Activated naive CD4-positive, alpha-beta T cell treated with anti-CD3 and anti-CD28 coated beads for 36 hours (primary cell): Measurements from ENCODE around the gene ZNF774. TPM values are rescaled to one million over a fixed set of nuclear protein-coding genes. Genes with fewer than 3 reads are reported as not detected.
A peak's percentile ranks its signal among the peaks of the same experiment; 100 is the strongest.
"Not testable (repeated sequence)": the region's sequence is repeated elsewhere in the genome, so short reads cannot be mapped to it uniquely, and the experiment has no call there.

ENCODE experiments used
- CTCF ChIA-PET: fragments of 350-600 bp; sonication (Branson Sonifier 250); formaldehyde crosslinking; loops from one replicate; lab custom pipeline; 2021; ENCODE audit warnings: antibody characterized with exemption; lab: Charles Lee
- DNase-seq: peaks from one replicate; pipeline ENCODE4 v3.0.0-alpha.2; 2020
- H3K27ac Mint-ChIP-seq: one replicate; pipeline ENCODE4 v1.8.0; 2021; ENCODE audit warnings: mild to moderate bottlenecking, mixed read lengths
- H3K27me3 Mint-ChIP-seq: one replicate; pipeline ENCODE4 v1.8.0; 2021; ENCODE audit warnings: low read depth, mixed read lengths
- H3K36me3 Mint-ChIP-seq: one replicate; pipeline ENCODE4 v1.8.0; 2021; ENCODE audit warnings: low read depth, mixed read lengths
- H3K4me1 Mint-ChIP-seq: one replicate; pipeline ENCODE4 v1.8.0; 2021; ENCODE audit warnings: low read depth, mixed read lengths
- H3K4me3 Mint-ChIP-seq: one replicate; pipeline ENCODE4 v1.8.0; 2021; ENCODE audit warnings: mild to moderate bottlenecking, moderate library complexity, mixed read lengths
- H3K9me3 Mint-ChIP-seq: one replicate; pipeline ENCODE4 v1.8.0; 2021; ENCODE audit warnings: mixed read lengths
- intact Hi-C: fragments of 100-400 bp; cut with micrococcal nuclease; formaldehyde crosslinking; loops from one replicate; pipeline ENCODE4 v1.15.1; 2023
- total RNA-seq, 2 experiments: library from RNA; stranded (reverse); gene quantifications; one replicate each; pipeline ENCODE4 v1.2.3, GENCODE V29; 2021

ZNF774 gene
- total RNA-seq, 2 experiments from 2014 or later = 0.84 to 0.95 TPM

DNA sequence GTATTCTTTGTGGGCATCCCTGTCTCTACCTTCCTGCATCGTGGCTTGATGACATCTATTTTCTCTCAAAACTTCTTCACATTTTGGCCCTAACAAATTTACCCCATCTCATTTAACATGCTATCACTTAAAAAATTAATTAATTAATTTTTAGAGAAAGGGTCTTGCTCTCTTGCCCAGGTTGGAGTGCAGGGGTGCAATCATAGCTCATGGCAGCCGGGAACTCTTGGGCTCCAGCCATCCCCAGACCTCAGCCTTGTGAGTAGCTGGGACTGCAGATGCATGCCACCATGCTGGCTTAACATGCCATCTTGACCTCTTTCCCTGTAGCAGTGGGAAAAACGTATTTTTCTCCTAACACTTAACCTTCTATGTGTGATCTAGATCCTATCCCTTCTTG is 56.6 kb downstream of the ZNF774 start:
- CTCF ChIA-PET = interaction anchor here (1.3 kb wide), 1 partner anchor 73 kb away, joined by 5 read pairs; no protein-coding TSS in a partner anchor
- DNase-seq = no peak
- Mint-ChIP-seq H3K36me3 (peaks cover 8% of the 10 kb centered on the region), H3K9me3 (peaks cover 3% of the 10 kb centered on the region), H3K27ac (no peak overlapping the region), H3K4me1 (peaks cover 73% of the 10 kb centered on the region), H3K4me3 (no peak overlapping the region), H3K27me3 (no peaks in the 10 kb centered on the region)
- intact Hi-C loops = loop anchor here (1.0 kb wide), 2 partner anchors 8 to 11 kb away; no protein-coding TSS in a partner anchor

DNA sequence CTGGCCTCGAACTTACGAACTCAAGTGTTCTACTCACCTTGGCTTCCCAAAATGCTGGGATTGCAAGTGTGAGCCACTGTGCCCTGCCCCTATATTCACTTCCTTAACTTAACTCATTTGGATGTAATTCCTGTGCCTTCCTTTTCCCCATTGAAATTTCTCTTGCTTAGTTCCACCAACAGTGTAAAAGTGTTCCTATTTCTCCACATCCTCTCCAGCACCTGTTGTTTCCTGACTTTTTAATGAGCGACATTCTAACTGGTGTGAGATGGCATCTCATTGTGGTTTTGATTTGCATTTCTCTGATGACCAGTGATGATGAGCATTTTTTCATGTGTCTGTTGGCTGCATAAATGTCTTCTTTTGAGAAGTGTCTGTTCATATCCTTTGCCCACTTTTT is 57.5 kb downstream of the ZNF774 start:
- H3K4me1 Mint-ChIP-seq = peaks cover 73% of the 10 kb centered on the region
- H3K9me3 Mint-ChIP-seq, intact Hi-C loops, DNase-seq, H3K27me3 Mint-ChIP-seq, H3K4me3 Mint-ChIP-seq, H3K27ac Mint-ChIP-seq, H3K36me3 Mint-ChIP-seq: not testable (repeated sequence)
- CTCF ChIA-PET = interaction anchor here (0.6 kb wide), 1 partner anchor 596 kb away, joined by 4 read pairs; no protein-coding TSS in a partner anchor

DNA sequence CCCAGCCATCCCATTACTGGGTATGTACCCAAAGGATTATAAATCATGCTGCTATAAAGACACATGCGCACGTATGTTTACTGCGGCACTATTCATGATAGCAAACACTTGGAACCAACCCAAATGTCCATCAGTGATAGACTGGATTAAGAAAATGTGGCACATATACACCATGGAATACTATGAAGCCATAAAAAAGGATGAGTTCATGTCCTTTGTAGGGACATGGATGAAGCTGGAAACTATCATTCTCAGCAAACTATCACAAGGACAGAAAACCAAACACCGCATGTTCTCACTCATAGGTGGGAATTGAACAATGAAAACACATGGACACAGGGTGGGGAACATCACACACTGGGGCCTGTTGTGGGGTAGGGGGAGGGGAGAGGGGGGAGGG is 58.2 kb downstream of the ZNF774 start:
- H3K4me3 Mint-ChIP-seq, intact Hi-C loops, H3K36me3 Mint-ChIP-seq, CTCF ChIA-PET, H3K27ac Mint-ChIP-seq, DNase-seq, H3K27me3 Mint-ChIP-seq, H3K9me3 Mint-ChIP-seq: not testable (repeated sequence)
- peaks cover 72% of the 10 kb centered on the region for H3K4me1 Mint-ChIP-seq

DNA sequence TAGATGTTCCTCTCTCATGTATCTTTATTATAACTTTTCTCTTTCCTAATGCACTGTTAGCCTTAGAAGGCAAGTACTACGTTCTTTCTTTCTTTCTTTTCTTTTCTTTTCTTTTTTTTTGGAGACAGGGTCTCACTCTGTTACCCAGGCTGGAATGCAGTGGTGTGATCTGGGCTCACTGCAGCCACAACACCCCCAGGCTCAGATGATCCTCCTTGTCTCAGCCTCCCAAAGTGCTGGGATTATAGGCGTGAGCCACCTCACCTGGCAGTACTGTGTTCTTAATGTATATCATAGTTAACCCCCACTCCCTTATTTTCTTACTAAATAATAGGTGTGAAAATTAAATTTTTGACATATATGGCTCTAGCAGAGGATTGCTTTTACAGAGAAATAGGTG is 59.1 kb downstream of the ZNF774 start:
- no peak overlapping the region for H3K4me3 Mint-ChIP-seq
- DNase-seq = no peak
- H3K9me3 Mint-ChIP-seq = peaks cover 3% of the 10 kb centered on the region
- intact Hi-C loops = no loop called here
- peaks cover 73% of the 10 kb centered on the region for H3K4me1 Mint-ChIP-seq
- H3K36me3 Mint-ChIP-seq = peaks cover 8% of the 10 kb centered on the region
- CTCF ChIA-PET = interaction anchor here (0.7 kb wide), 1 partner anchor 131 kb away, joined by 3 read pairs; no protein-coding TSS in a partner anchor
- peak overlapping the region; percentile 50 for H3K27ac Mint-ChIP-seq
- H3K27me3 Mint-ChIP-seq = no peaks in the 10 kb centered on the region

Other genes starting within 250 kb of the ZNF774 start
- 100 to 1,000 TPM; 225 to 229 TPM for gene IDH2, start 249.8 kb upstream of the ZNF774 start, total RNA-seq
- 1 to 10 TPM; 6.8 to 8.6 TPM for gene SEMA4B, start 151.0 kb upstream of the ZNF774 start, total RNA-seq
- gene CIB1, start 118.3 kb upstream of the ZNF774 start, total RNA-seq = 100 to 1,000 TPM; 156 to 171 TPM
- gene GDPGP1, start 118.1 kb upstream of the ZNF774 start, total RNA-seq = 1 to 10 TPM; 1.5 to 3.6 TPM
- under 1 TPM; 0.15 to 0.26 TPM for gene TTLL13, start 102.7 kb upstream of the ZNF774 start, total RNA-seq
- 10 to 100 TPM; 30.7 to 31.0 TPM for gene NGRN, start 86.6 kb upstream of the ZNF774 start, total RNA-seq
- 100 to 1,000 TPM; 136 to 143 TPM for gene IQGAP1, start 36.0 kb downstream of the ZNF774 start, total RNA-seq
- gene CRTC3, start 177.6 kb downstream of the ZNF774 start, total RNA-seq = 10 to 100 TPM; 40.6 to 42.7 TPM